Fibroblast of lung (primary cell): ENCODE results near the gene ERBB4. TPM values are rescaled to one million over a fixed set of nuclear protein-coding genes. Genes with fewer than 3 reads are reported as not detected.

Experiments
- DNase-seq, 2 donors: peaks; one replicate each; pipeline versions ENCODE4 v3.0.0 to v3.0.0-alpha.2; 2010; ENCODE audit warnings: low read depth in 2 of 2
- H2AFZ ChIP-seq: 2 replicates; pipeline ENCODE4 v1.5.1; 2012; ENCODE audit warnings: low read length, control low read depth, inconsistent platforms
- H3K27ac ChIP-seq: 2 replicates; pipeline ENCODE4 v1.5.1; 2011; ENCODE audit warnings: low read length, control low read depth; ENCODE audit not compliant: insufficient read depth
- H3K27me3 ChIP-seq: 2 replicates; pipeline ENCODE4 v1.5.1; 2011; ENCODE audit warnings: mild to moderate bottlenecking, low read length; ENCODE audit not compliant: control insufficient read depth, insufficient read depth
- H3K36me3 ChIP-seq: 2 replicates; pipeline ENCODE4 v1.5.1; 2011; ENCODE audit warnings: low read length; ENCODE audit not compliant: control insufficient read depth, insufficient read depth
- H3K4me1 ChIP-seq: 2 replicates; pipeline ENCODE4 v1.5.1; 2011; ENCODE audit warnings: low read length; ENCODE audit not compliant: control insufficient read depth, insufficient read depth; ENCODE audit errors: extremely low read depth
- H3K4me2 ChIP-seq: 2 replicates; pipeline ENCODE4 v1.5.1; 2011; ENCODE audit warnings: low read length, control low read depth; ENCODE audit not compliant: insufficient read depth; ENCODE audit errors: extremely low read depth
- H3K4me3 ChIP-seq, 4 experiments: fragments of 200-600 bp in 1 of 4; sonication (generic) in 1 of 4; replicated peaks in 1 of 4; 2 replicates each; pipeline ENCODE4 v1.5.1; 2011 to 2016; ENCODE audit warnings: low read length in 4 of 4, low read depth in 3 of 4, mild to moderate bottlenecking in 3 of 4, control low read depth in 2 of 4, inconsistent platforms in 1 of 4, mixed read lengths in 1 of 4; ENCODE audit not compliant: insufficient read depth in 1 of 4; ENCODE audit errors: control extremely low read depth in 1 of 4
- H3K79me2 ChIP-seq: 2 replicates; pipeline ENCODE4 v1.5.1; 2012; ENCODE audit warnings: mild to moderate bottlenecking, low read length, inconsistent platforms; ENCODE audit not compliant: control insufficient read depth, insufficient read depth
- H3K9ac ChIP-seq: 2 replicates; pipeline ENCODE4 v1.5.1; 2011; ENCODE audit warnings: mild to moderate bottlenecking, low read length, control low read depth; ENCODE audit not compliant: insufficient read depth
- H3K9me3 ChIP-seq: 2 replicates; pipeline ENCODE4 v1.5.1; 2012; ENCODE audit warnings: low read depth, low read length; ENCODE audit not compliant: control insufficient read depth, insufficient read depth
- H4K20me1 ChIP-seq: 2 replicates; pipeline ENCODE4 v1.5.1; 2011; ENCODE audit warnings: low read length; ENCODE audit not compliant: control insufficient read depth, insufficient read depth; ENCODE audit errors: extremely low read depth
- CTCF ChIP-seq, 2 donors: IDR thresholded peaks in 1 of 2; conservative IDR thresholded peaks in 1 of 2; 1 replicate in 1 of 2; 2 replicates in 1 of 2; pipeline ENCODE4 v1.5.1; 2011 to 2012; ENCODE audit warnings: low read length in 2 of 2, control low read depth in 1 of 2, inconsistent platforms in 1 of 2, low read depth in 1 of 2, mild to moderate bottlenecking in 1 of 2
- EZH2 ChIP-seq: IDR thresholded peaks from 2 replicates; pipeline ENCODE4 v1.5.1; 2012; ENCODE audit warnings: low read length, control low read depth, mild to moderate bottlenecking; ENCODE audit errors: missing control alignments
- polyA plus RNA-seq, 2 donors: library from polyadenylated mRNA; depleted of rRNA in 1 of 2; stranded (reverse) in 1 of 2; unstranded in 1 of 2; fragments of >200 nt; gene quantifications; 2 replicates each; pipeline ENCODE4 v1.2.1, GENCODE V29; 2011 to 2012; ENCODE audit warnings: missing spikeins in 1 of 2
- total RNA-seq: library from RNA; depleted of rRNA; stranded (reverse); fragments of >200 nt; gene quantifications from 2 replicates; pipeline ENCODE4 v1.2.1, GENCODE V29; 2014

ERBB4 gene
- total and polyA plus RNA-seq, 2 donors (not counting 1 experiment from before 2014, with no cell fraction given), result 0.08 to 0.17 TPM

- H3K9me3 ChIP-seq, result no peaks in the 10 kb centered on the region
- H3K4me1 ChIP-seq, result no peaks in the 10 kb centered on the region
- no peaks in the 10 kb centered on the region for H4K20me1 ChIP-seq
- H3K36me3 ChIP-seq, result no peaks in the 10 kb centered on the region
- no peaks in the 10 kb centered on the region for H3K27me3 ChIP-seq
- TF ChIP-seq CTCF (conservative IDR thresholded peaks at IDR 0.05 in 1 of 2, IDR thresholded peaks at IDR 0.05 in 1 of 2; ENCODE audit: low read depth in 1 of 2, low read length in 2 of 2) (no peak), EZH2 (no peak)
- no peak overlapping the region for H3K9ac ChIP-seq
- no peak overlapping the region for H3K27ac ChIP-seq
- no peak for DNase-seq
- H3K79me2 ChIP-seq, result no peaks in the 10 kb centered on the region
- no peak overlapping the region for H2AFZ ChIP-seq
- H3K4me3 ChIP-seq, result no peak overlapping the region
- H3K4me2 ChIP-seq, result no peak overlapping the region
Observed at GRCh38 chr2:211652327-211652726, 886.3 kb downstream of the ERBB4 start.

DNA sequence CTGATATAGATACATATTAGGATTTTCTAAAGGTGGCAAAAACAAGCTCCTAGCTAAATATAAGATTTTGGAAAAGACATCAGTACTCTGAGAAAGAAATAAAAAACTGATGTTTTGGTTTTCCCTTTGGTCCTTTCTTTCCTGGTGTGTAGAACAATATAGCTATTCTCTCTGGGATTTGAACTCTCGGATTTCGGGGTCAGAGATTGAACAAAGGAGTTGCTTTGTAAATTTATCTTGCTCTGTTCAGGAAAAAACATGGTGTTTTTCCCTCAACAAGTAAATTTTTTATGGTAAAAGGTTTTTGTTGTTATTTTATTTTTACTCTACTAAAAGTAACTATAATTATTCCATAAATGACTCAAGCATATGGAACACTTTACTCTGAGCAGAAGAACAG lies 889.3 kb downstream of the ERBB4 start:
- DNase-seq, result no peak
- H3K4me3 ChIP-seq, result no peak overlapping the region
- no peaks in the 10 kb centered on the region for H3K36me3 ChIP-seq
- no peaks in the 10 kb centered on the region for H3K4me1 ChIP-seq
- no peak for TF ChIP-seq EZH2
- TF ChIP-seq CTCF (conservative IDR thresholded peaks at IDR 0.05 in 1 of 2, IDR thresholded peaks at IDR 0.05 in 1 of 2; ENCODE audit: low read depth in 1 of 2, low read length in 2 of 2), result no peak
- H3K27ac ChIP-seq, result no peak overlapping the region
- H3K4me2 ChIP-seq, result no peak overlapping the region
- H3K27me3 ChIP-seq, result no peaks in the 10 kb centered on the region
- H4K20me1 ChIP-seq, result no peaks in the 10 kb centered on the region
- H3K9me3 ChIP-seq, result no peaks in the 10 kb centered on the region
- no peak overlapping the region for H2AFZ ChIP-seq
- no peak overlapping the region for H3K9ac ChIP-seq
- H3K79me2 ChIP-seq, result no peaks in the 10 kb centered on the region

DNA sequence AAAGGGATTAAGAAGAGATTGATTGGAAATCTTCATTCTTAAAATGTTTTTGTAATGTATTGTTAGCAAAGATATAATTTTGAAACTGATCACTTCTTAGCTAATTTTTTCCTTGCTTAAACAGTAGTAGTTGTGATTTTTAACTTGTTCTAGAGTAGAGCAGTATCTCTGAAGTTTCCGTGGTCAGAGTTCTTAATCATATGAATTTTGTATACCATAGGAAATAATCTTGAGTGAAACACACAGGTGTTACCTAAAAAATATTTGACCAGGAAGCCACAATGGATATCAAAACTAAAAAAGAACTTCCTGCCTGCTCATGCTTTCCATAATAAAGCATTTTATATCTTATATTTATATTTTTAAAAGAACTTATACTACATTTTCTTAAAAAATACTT lies 907.1 kb downstream of the ERBB4 start:
- Histone ChIP-seq H3K9ac (no peak overlapping the region), H2AFZ (no peak overlapping the region), H3K9me3 (no peaks in the 10 kb centered on the region), H3K4me1 (no peaks in the 10 kb centered on the region), H3K79me2 (no peaks in the 10 kb centered on the region), H3K36me3 (no peaks in the 10 kb centered on the region), H3K27ac (no peak overlapping the region), H3K27me3 (no peaks in the 10 kb centered on the region), H4K20me1 (no peaks in the 10 kb centered on the region), H3K4me2 (no peak overlapping the region), H3K4me3 (no peak overlapping the region)
- no peak for DNase-seq
- TF ChIP-seq CTCF (conservative IDR thresholded peaks at IDR 0.05 in 1 of 2, IDR thresholded peaks at IDR 0.05 in 1 of 2; ENCODE audit: low read depth in 1 of 2, low read length in 2 of 2) (no peak), EZH2 (no peak)
